Calu3 (cell line): Measurements from ENCODE around the gene TRIM31. TPM values are rescaled to one million over a fixed set of nuclear protein-coding genes. Genes with fewer than 3 reads are reported as not detected.
"Not testable (repeated sequence)": the region's sequence is repeated elsewhere in the genome, so short reads cannot be mapped to it uniquely, and the experiment has no call there.

Experiments
- BruUV-seq: library from RNA; stranded (reverse); fragments of 400-500 nt; replicated peaks from 2 replicates; lab custom pipeline; 2021; lab: Mats Ljungman, UMichigan
- CTCF ChIA-PET: fragments of 300-600 bp; sonication (Branson Sonifier 250); formaldehyde crosslinking; loops from one replicate; lab custom pipeline; 2022; ENCODE audit warnings: antibody characterized with exemption; lab: Charles Lee
- DNase-seq: peaks from one replicate; pipeline ENCODE4 v3.0.0; 2022
- H3K27ac Mint-ChIP-seq: one replicate; pipeline ENCODE4 v1.8.0; 2022; ENCODE audit warnings: mixed read lengths; ENCODE audit not compliant: unreplicated experiment
- H3K27me3 Mint-ChIP-seq: one replicate; pipeline ENCODE4 v1.8.0; 2022; ENCODE audit warnings: mixed read lengths; ENCODE audit not compliant: unreplicated experiment
- H3K36me3 Mint-ChIP-seq: one replicate; pipeline ENCODE4 v1.8.0; 2022; ENCODE audit warnings: mild to moderate bottlenecking, moderate library complexity, mixed read lengths; ENCODE audit not compliant: insufficient read depth, unreplicated experiment
- H3K4me1 Mint-ChIP-seq: one replicate; pipeline ENCODE4 v1.8.0; 2022; ENCODE audit warnings: mild to moderate bottlenecking, low read depth, mixed read lengths; ENCODE audit not compliant: unreplicated experiment
- H3K4me3 Mint-ChIP-seq: one replicate; pipeline ENCODE4 v1.8.0; 2022; ENCODE audit warnings: mild to moderate bottlenecking, low read depth, moderate library complexity, mixed read lengths; ENCODE audit not compliant: unreplicated experiment
- H3K9me3 Mint-ChIP-seq: one replicate; pipeline ENCODE4 v1.8.0; 2022; ENCODE audit warnings: low read depth, mixed read lengths; ENCODE audit not compliant: unreplicated experiment
- CTCF ChIP-seq: fragments of 200-600 bp; IDR thresholded peaks from one replicate; pipeline ENCODE4 v1.8.0; 2022; ENCODE audit warnings: antibody characterized with exemption; ENCODE audit not compliant: unreplicated experiment
- intact Hi-C: fragments of 100-400 bp; cut with micrococcal nuclease; formaldehyde crosslinking; loops from one replicate; pipeline ENCODE4 v1.10.0; 2022; ENCODE audit not compliant: unreplicated experiment
- total RNA-seq: library from RNA; stranded (reverse); gene quantifications from 2 replicates; pipeline ENCODE4 v1.2.3, GENCODE V29; 2022

The TRIM31 gene
- total RNA-seq, 1 experiment from 2014 or later: 161 TPM

GRCh38 chr6:30127238-30128093, 14.6 kb upstream of the TRIM31 start:
- Mint-ChIP-seq H3K9me3 (no peaks in the 10 kb centered on the region), H3K27ac (no peak overlapping the region), H3K4me1 (peaks cover 51% of the 10 kb centered on the region), H3K4me3 (no peak overlapping the region), H3K27me3 (no peaks in the 10 kb centered on the region), H3K36me3 (peaks cover 7% of the 10 kb centered on the region)
- intact Hi-C loops: no loop called here
- TF ChIP-seq CTCF: no peak
- CTCF ChIA-PET: interaction anchor here (0.6 to 0.7 kb wide), 2 partner anchors 19 to 1067 kb away, joined by 3 to 4 read pairs; no protein-coding TSS in a partner anchor
- BruUV-seq: no TSS peak
- DNase-seq: no peak

GRCh38 chr6:30122515-30122914, 9.6 kb upstream of the TRIM31 start:
- Mint-ChIP-seq H3K27ac (peak overlapping the region; percentile 44), H3K4me3 (no peak overlapping the region), H3K4me1 (peaks cover 51% of the 10 kb centered on the region), H3K9me3 (no peaks in the 10 kb centered on the region), H3K27me3 (no peaks in the 10 kb centered on the region), H3K36me3 (peaks cover 7% of the 10 kb centered on the region)
- peak; percentile 49 for DNase-seq
- TF ChIP-seq CTCF: no peak
- no TSS peak for BruUV-seq
- intact Hi-C loops: no loop called here
- CTCF ChIA-PET: interaction anchor here (0.6 to 2.1 kb wide), 5 partner anchors 8 to 186 kb away, joined by 4 to 12 read pairs (median 7); partner anchors contain the start of gene TRIM31

GRCh38 chr6:30121446-30122366, 8.8 kb upstream of the TRIM31 start:
- CTCF ChIA-PET: interaction anchor here (0.6 to 2.1 kb wide), 5 partner anchors 8 to 187 kb away, joined by 4 to 12 read pairs (median 7); partner anchors contain the start of gene TRIM31
- H3K27ac Mint-ChIP-seq: peak overlapping the region; percentile 44
- H3K36me3 Mint-ChIP-seq: peaks cover 7% of the 10 kb centered on the region
- intact Hi-C loops: no loop called here
- no peak for TF ChIP-seq CTCF
- H3K4me1 Mint-ChIP-seq: peaks cover 51% of the 10 kb centered on the region
- no peak for DNase-seq
- H3K27me3 Mint-ChIP-seq: no peaks in the 10 kb centered on the region
- H3K4me3 Mint-ChIP-seq: no peak overlapping the region
- H3K9me3 Mint-ChIP-seq: no peaks in the 10 kb centered on the region
- TSS peak; percentile 55 for BruUV-seq

GRCh38 chr6:30118691-30119090, 5.8 kb upstream of the TRIM31 start:
- H3K27me3 Mint-ChIP-seq, BruUV-seq, H3K4me3 Mint-ChIP-seq, intact Hi-C loops, H3K9me3 Mint-ChIP-seq, DNase-seq: not testable (repeated sequence)
- CTCF ChIA-PET: interaction anchor here (0.6 to 1.3 kb wide), 2 partner anchors 11 to 327 kb away, joined by 5 to 6 read pairs; no protein-coding TSS in a partner anchor
- peaks cover 50% of the 10 kb centered on the region for H3K4me1 Mint-ChIP-seq
- H3K27ac Mint-ChIP-seq: peak overlapping the region; percentile 22
- H3K36me3 Mint-ChIP-seq: peaks cover 14% of the 10 kb centered on the region
